KMS-11 (cell line): ENCODE measurements around the gene TADA3.

Experiments used
- H2AFZ ChIP-seq: fragments of 200-600 bp; sonication (generic); 2 replicates; pipeline ENCODE4 v1.6.1; 2016; ENCODE audit warnings: antibody characterized with exemption, mixed run types, low read depth
- H3K27ac ChIP-seq: fragments of 200-600 bp; sonication (generic); 2 replicates; pipeline ENCODE4 v1.6.1; 2016; ENCODE audit warnings: mild to moderate bottlenecking, mixed run types
- H3K27me3 ChIP-seq: fragments of 200-600 bp; sonication (generic); 2 replicates; pipeline ENCODE4 v1.6.1; 2017; ENCODE audit warnings: mild to moderate bottlenecking, low read depth, mixed run types, moderate library complexity; ENCODE audit not compliant: insufficient read depth
- H3K36me3 ChIP-seq: fragments of 200-600 bp; sonication (generic); 2 replicates; pipeline ENCODE4 v1.6.1; 2017; ENCODE audit warnings: mild to moderate bottlenecking, mixed run types; ENCODE audit not compliant: insufficient read depth
- H3K4me1 ChIP-seq: fragments of 200-600 bp; sonication (generic); 2 replicates; pipeline ENCODE4 v1.6.1; 2016; ENCODE audit warnings: mild to moderate bottlenecking, low read depth, mixed run types; ENCODE audit not compliant: poor library complexity, severe bottlenecking
- H3K4me2 ChIP-seq: fragments of 200-600 bp; sonication (generic); 2 replicates; pipeline ENCODE4 v1.7.0; 2016; ENCODE audit warnings: mild to moderate bottlenecking, mixed run types
- H3K4me3 ChIP-seq: fragments of 200-600 bp; sonication (generic); IDR thresholded peaks from 2 replicates; pipeline ENCODE4 v1.6.1; 2017; ENCODE audit warnings: low read depth, low read length, mixed read lengths; ENCODE audit not compliant: insufficient read depth
- H3K79me2 ChIP-seq: fragments of 200-600 bp; sonication (generic); 2 replicates; pipeline ENCODE4 v1.6.1; 2016; ENCODE audit warnings: low read depth, mixed run types; ENCODE audit not compliant: insufficient read depth
- H3K9ac ChIP-seq: fragments of 200-600 bp; sonication (generic); 2 replicates; pipeline ENCODE4 v1.6.1; 2016; ENCODE audit warnings: mild to moderate bottlenecking, mixed run types
- H4K20me1 ChIP-seq: fragments of 200-600 bp; sonication (generic); 2 replicates; pipeline ENCODE4 v1.6.1; 2016; ENCODE audit warnings: mild to moderate bottlenecking, mixed run types; ENCODE audit not compliant: insufficient read depth
- TF ChIP-seq, protein P1 (sequence below): fragments of 200-600 bp; sonication (generic); conservative IDR thresholded peaks from 2 replicates; pipeline ENCODE4 v1.6.1; 2017; ENCODE audit warnings: low read depth, mild to moderate bottlenecking, antibody characterized with exemption, low read length, moderate library complexity, mixed read lengths

Gene TADA3

DNA sequence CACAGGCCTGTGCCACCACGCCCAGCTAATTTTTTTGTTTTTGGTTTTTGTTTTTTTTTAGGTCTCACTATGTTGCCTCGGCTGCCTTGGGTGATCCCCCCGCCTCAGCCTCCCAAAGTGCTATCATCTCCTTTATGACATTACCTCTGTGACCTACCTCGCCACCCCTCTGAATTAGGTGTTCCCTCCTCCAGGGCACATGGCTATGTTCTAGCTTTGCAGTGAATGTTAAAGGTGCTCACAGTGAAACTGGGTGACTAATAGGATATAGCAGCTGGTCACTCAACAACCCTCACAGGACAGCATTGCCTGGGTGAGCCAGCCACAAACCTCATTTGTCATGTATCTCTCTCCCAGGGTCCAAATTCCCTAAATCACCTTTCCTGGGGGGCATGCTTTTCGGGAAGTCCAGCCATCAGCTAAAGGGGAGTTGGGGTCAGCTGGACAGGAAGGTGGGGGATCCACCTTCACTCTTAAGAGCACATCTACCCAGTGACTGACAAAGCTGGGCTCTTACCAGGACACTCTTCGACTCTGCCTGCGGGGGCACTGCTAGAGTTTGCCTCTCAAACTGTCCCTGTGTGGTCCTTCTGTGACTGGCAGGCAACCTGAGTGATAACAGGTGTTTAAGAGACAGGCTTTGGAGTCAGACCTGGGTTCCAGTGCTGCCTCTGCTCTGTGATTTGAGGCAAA is 16.2 kb upstream of the TADA3 start:
- Histone ChIP-seq H3K79me2 (no peaks in the 10 kb centered on the region), H3K4me3 (no peak overlapping the region), H2AFZ (no peak overlapping the region), H3K4me2 (no peak overlapping the region), H3K4me1 (peaks cover 11% of the 10 kb centered on the region), H3K9ac (no peak overlapping the region), H3K27me3 (no peaks in the 10 kb centered on the region), H4K20me1 (no peaks in the 10 kb centered on the region), H3K27ac (peak overlapping the region; percentile 39; the same call in 1 of the 2 replicates), H3K36me3 (no peaks in the 10 kb centered on the region)
- TF ChIP-seq, protein P1, sequence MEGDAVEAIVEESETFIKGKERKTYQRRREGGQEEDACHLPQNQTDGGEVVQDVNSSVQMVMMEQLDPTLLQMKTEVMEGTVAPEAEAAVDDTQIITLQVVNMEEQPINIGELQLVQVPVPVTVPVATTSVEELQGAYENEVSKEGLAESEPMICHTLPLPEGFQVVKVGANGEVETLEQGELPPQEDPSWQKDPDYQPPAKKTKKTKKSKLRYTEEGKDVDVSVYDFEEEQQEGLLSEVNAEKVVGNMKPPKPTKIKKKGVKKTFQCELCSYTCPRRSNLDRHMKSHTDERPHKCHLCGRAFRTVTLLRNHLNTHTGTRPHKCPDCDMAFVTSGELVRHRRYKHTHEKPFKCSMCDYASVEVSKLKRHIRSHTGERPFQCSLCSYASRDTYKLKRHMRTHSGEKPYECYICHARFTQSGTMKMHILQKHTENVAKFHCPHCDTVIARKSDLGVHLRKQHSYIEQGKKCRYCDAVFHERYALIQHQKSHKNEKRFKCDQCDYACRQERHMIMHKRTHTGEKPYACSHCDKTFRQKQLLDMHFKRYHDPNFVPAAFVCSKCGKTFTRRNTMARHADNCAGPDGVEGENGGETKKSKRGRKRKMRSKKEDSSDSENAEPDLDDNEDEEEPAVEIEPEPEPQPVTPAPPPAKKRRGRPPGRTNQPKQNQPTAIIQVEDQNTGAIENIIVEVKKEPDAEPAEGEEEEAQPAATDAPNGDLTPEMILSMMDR: no peak

DNA sequence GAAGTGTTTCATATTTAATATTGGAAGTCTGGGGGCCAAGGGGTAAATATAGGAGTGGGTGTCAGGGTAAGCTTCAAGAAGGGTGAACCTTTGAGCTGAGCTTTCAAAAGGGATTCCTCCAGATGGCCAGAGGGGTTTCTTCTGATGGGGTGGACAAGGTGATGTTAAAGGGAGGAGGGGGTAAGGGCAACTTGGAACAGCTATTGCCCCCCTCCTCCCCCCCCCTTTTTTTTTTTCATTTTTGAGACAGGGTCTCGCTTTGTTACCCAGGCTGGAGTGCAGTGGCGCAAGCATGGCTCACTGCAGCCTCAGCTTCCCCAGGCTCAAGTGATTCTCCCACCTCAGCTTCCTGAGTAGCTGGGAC is 15.7 kb upstream of the TADA3 start:
- TF ChIP-seq, protein P1: no peak
- Histone ChIP-seq H3K4me1 (peaks cover 11% of the 10 kb centered on the region), H3K9ac (no peak overlapping the region), H3K4me2 (no peak overlapping the region), H3K27me3 (no peaks in the 10 kb centered on the region), H3K27ac (no peak overlapping the region), H3K36me3 (no peaks in the 10 kb centered on the region), H4K20me1 (no peaks in the 10 kb centered on the region), H3K4me3 (no peak overlapping the region), H3K79me2 (no peaks in the 10 kb centered on the region), H2AFZ (no peak overlapping the region)

DNA sequence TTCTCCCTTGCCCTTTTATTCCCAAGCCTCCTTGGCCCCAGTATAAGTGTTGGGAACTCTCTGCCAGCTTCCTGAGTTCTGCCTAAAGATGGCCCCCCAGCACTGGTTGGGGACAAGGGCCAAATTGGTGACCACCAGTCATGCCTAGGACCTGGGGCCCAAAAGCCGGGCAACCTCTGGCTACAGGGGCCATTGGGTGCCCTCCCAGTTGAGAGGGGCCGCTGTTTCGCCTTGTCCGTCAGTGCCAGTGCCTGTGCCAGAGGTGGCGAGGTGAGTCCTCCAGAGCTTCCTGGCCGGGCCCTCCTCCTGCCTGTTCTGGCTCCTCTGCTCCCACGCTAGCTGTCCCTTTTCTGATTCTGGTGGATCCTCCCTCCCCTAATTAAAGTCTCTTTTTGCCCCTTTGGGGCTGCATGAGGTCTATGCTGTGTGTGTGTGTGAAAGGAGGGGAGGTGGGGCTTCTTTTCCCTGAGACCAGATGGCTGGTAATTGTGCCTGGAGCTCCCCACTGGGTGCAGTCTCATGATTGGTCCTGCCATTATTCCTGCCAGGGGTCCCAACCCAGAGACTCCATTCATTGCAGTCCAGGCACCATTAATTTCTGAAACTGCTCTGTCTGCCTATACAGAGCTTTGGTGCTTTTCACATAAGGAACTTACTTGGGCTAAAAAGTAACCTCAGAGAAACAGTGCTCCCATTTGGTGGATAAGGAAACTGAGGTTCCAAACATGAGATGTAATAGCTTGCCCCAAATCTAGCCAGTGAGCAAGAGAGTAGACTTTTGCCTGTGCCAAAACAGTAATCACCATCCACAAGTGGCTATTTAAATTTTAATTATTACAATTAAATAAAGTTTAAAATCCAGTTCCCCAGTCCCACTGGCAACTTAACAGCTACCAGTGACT is 14.7 kb upstream of the TADA3 start:
- Histone ChIP-seq H3K4me3 (no peak overlapping the region), H3K27ac (no peak overlapping the region), H4K20me1 (no peaks in the 10 kb centered on the region), H3K4me1 (peaks cover 11% of the 10 kb centered on the region), H2AFZ (no peak overlapping the region), H3K79me2 (no peaks in the 10 kb centered on the region), H3K27me3 (no peaks in the 10 kb centered on the region), H3K4me2 (no peak overlapping the region), H3K36me3 (no peaks in the 10 kb centered on the region), H3K9ac (no peak overlapping the region)
- TF ChIP-seq, protein P1: no peak

DNA sequence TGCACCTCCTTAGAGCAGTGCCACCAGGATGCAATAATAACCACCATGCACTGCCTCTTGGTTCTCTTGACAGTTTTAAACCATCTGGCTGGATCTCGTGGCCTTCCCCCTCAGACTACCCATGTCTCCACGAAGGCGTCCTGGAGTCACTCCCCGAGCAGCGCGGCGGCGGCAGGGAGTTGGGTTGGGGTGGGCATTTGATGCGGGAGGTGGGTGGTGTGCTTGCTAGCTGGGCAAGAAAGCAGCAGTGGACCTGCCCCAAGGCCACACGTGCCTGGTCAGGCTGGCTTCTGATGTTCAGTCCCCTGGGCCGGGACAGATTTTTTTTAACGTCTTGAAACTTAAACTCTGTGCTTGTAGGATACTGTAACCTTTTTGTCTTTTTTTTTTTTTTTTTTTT is 13.9 kb upstream of the TADA3 start:
- TF ChIP-seq, protein P1: no peak
- H3K4me2 ChIP-seq: no peak overlapping the region
- peaks cover 11% of the 10 kb centered on the region for H3K4me1 ChIP-seq
- no peak overlapping the region for H3K27ac ChIP-seq
- H3K9ac ChIP-seq: no peak overlapping the region
- H3K4me3 ChIP-seq: no peak overlapping the region
- no peaks in the 10 kb centered on the region; the same call in 1 of the 2 replicates for H3K36me3 ChIP-seq
- no peak overlapping the region for H2AFZ ChIP-seq
- H3K27me3 ChIP-seq: no peaks in the 10 kb centered on the region
- H3K79me2 ChIP-seq: no peaks in the 10 kb centered on the region
- no peaks in the 10 kb centered on the region for H4K20me1 ChIP-seq
